H1 (cell line): ENCODE results near the gene TAF10. TPM values are rescaled to one million over a fixed set of nuclear protein-coding genes. Genes with fewer than 3 reads are reported as not detected.

Experiments
- CTCF ChIA-PET: fragments of 300-600 bp; sonication (Branson Sonifier 250); formaldehyde crosslinking; loops from one replicate; lab custom pipeline; 2021; ENCODE audit not compliant: partially characterized antibody; lab: Charles Lee
- POLR2A ChIA-PET: fragments of 300-600 bp; sonication (Branson Sonifier 250); formaldehyde crosslinking; loops from one replicate; lab custom pipeline; 2021; ENCODE audit warnings: inconsistent platforms; ENCODE audit not compliant: partially characterized antibody; lab: Charles Lee
- DNase-seq, 2 experiments: peaks; one replicate each; pipeline versions ENCODE4 v3.0.0 to v3.0.0-alpha.2; 2010 to 2022; ENCODE audit warnings: low spot score in 2 of 2, low read depth in 1 of 2, mixed read lengths in 1 of 2
- FAIRE-seq: peaks from 2 replicates; lab custom pipeline; 2011; peaks lifted over from hg19 to GRCh38; lab: Jason Lieb, UNC
- H2AFZ ChIP-seq: 2 replicates; pipeline ENCODE4 v1.8.1; 2012; ENCODE audit warnings: low read length, inconsistent platforms
- H2AK5ac ChIP-seq: 2 replicates; pipeline ENCODE4 v1.6.1; 2013; ENCODE audit warnings: low read depth, low read length
- H2BK120ac ChIP-seq: replicated peaks from 2 replicates; pipeline ENCODE3; 2013; ENCODE audit warnings: low read depth, low read length, inconsistent platforms
- H2BK12ac ChIP-seq: 2 replicates; pipeline ENCODE4 v1.6.1; 2013; ENCODE audit warnings: low read depth, low read length
- H2BK15ac ChIP-seq: 2 replicates; pipeline ENCODE4 v1.6.1; 2013; ENCODE audit warnings: low read length
- H2BK20ac ChIP-seq: 2 replicates; pipeline ENCODE4 v1.6.1; 2013; ENCODE audit warnings: low read length
- H2BK5ac ChIP-seq: 2 replicates; pipeline ENCODE4 v1.6.1; 2013; ENCODE audit warnings: low read depth, low read length
- H3K14ac ChIP-seq: 2 replicates; pipeline ENCODE4 v1.6.1; 2013; ENCODE audit warnings: inconsistent platforms; ENCODE audit not compliant: insufficient read length
- H3K18ac ChIP-seq: 2 replicates; pipeline ENCODE4 v1.6.1; 2013; ENCODE audit warnings: low read length; ENCODE audit errors: extremely low read depth
- H3K23ac ChIP-seq: 2 replicates; pipeline ENCODE4 v1.6.1; 2013; ENCODE audit warnings: inconsistent platforms; ENCODE audit not compliant: insufficient read length
- H3K23me2 ChIP-seq: 2 replicates; pipeline ENCODE4 v1.6.1; 2013; ENCODE audit warnings: low read depth, low read length
- H3K27ac ChIP-seq: 2 replicates; pipeline ENCODE4 v1.6.1; 2011; ENCODE audit warnings: low read depth, low read length, inconsistent platforms
- H3K27me3 ChIP-seq, 4 experiments: replicated peaks in 1 of 4; 1 replicate in 1 of 4; 2 replicates in 3 of 4; pipeline versions ENCODE4 v1.6.1 to v1.8.1; 2011 to 2013; ENCODE audit warnings: low read length in 3 of 4, mild to moderate bottlenecking in 3 of 4, inconsistent platforms in 2 of 4, mixed read lengths in 2 of 4, moderate library complexity in 1 of 4; ENCODE audit not compliant: control insufficient read depth in 3 of 4, insufficient read depth in 3 of 4; ENCODE audit errors: extremely low read depth in 1 of 4
- H3K36me3 ChIP-seq, 4 experiments: 2 replicates each; pipeline versions ENCODE4 v1.6.1 to v1.8.1; 2011 to 2013; ENCODE audit warnings: mild to moderate bottlenecking in 4 of 4, low read length in 3 of 4, moderate library complexity in 2 of 4, control low read depth in 1 of 4, inconsistent platforms in 1 of 4; ENCODE audit not compliant: insufficient read depth in 4 of 4, control insufficient read depth in 2 of 4
- H3K4ac ChIP-seq: replicated peaks from 2 replicates; pipeline ENCODE3; 2013; ENCODE audit warnings: low read length, low read depth, mixed read lengths, inconsistent platforms; ENCODE audit not compliant: insufficient read length
- H3K4me1 ChIP-seq, 4 experiments: replicated peaks in 1 of 4; 1 replicate in 1 of 4; 2 replicates in 3 of 4; pipeline versions ENCODE4 v1.6.1 to v1.8.1; 2011 to 2013; ENCODE audit warnings: low read length in 3 of 4, inconsistent platforms in 2 of 4, mixed read lengths in 1 of 4; ENCODE audit not compliant: insufficient read depth in 4 of 4, control insufficient read depth in 3 of 4
- H3K4me2 ChIP-seq, 2 experiments: 2 replicates each; pipeline versions ENCODE4 v1.6.1 to v1.8.1; 2011 to 2013; ENCODE audit warnings: low read depth in 2 of 2, low read length in 2 of 2, control low read depth in 1 of 2, inconsistent platforms in 1 of 2, mild to moderate bottlenecking in 1 of 2; ENCODE audit not compliant: insufficient read depth in 1 of 2
- H3K4me3 ChIP-seq, 4 experiments: fragments of 200-600, 300-600 bp in 1 of 4; sonication (generic), shearing (Covaris generic), sonication (Bioruptor Twin) in 1 of 4; 2 replicates each; pipeline versions ENCODE4 v1.5.1 to v1.8.1; 2011 to 2016; ENCODE audit warnings: low read length in 4 of 4, low read depth in 3 of 4, control low read depth in 2 of 4, inconsistent platforms in 2 of 4, mild to moderate bottlenecking in 2 of 4, mixed read lengths in 1 of 4, moderate library complexity in 1 of 4; ENCODE audit not compliant: insufficient read depth in 2 of 4; ENCODE audit errors: extremely low read depth in 1 of 4
- H3K56ac ChIP-seq: replicated peaks from 2 replicates; pipeline ENCODE3; 2013; ENCODE audit warnings: low read depth, mild to moderate bottlenecking, mixed read lengths, low read length, inconsistent platforms; ENCODE audit not compliant: insufficient read length
- H3K79me1 ChIP-seq: 2 replicates; pipeline ENCODE4 v1.6.1; 2013; ENCODE audit warnings: low read depth, low read length, control low read depth
- H3K79me2 ChIP-seq, 2 experiments: 2 replicates each; pipeline versions ENCODE4 v1.6.1 to v1.8.1; 2012 to 2013; ENCODE audit warnings: low read length in 2 of 2, mild to moderate bottlenecking in 2 of 2, inconsistent platforms in 1 of 2; ENCODE audit not compliant: insufficient read depth in 2 of 2, control insufficient read depth in 1 of 2
- H3K9ac ChIP-seq, 4 experiments: replicated peaks in 1 of 4; 1 replicate in 1 of 4; 2 replicates in 3 of 4; pipeline versions ENCODE4 v1.6.1 to v1.8.1; 2011 to 2013; ENCODE audit warnings: low read depth in 3 of 4, low read length in 3 of 4, control low read depth in 2 of 4, mild to moderate bottlenecking in 2 of 4, moderate library complexity in 2 of 4, inconsistent platforms in 1 of 4; ENCODE audit errors: extremely low read depth in 1 of 4
- H3K9me3 ChIP-seq, 2 experiments: 2 replicates each; pipeline versions ENCODE4 v1.6.1 to v1.8.1; 2012 to 2013; ENCODE audit warnings: mild to moderate bottlenecking in 2 of 2, moderate library complexity in 2 of 2, control low read depth in 1 of 2, inconsistent platforms in 1 of 2, low read depth in 1 of 2, low read length in 1 of 2, mixed read lengths in 1 of 2; ENCODE audit not compliant: insufficient read depth in 2 of 2
- H4K20me1 ChIP-seq, 2 experiments: replicated peaks in 1 of 2; 2 replicates each; pipeline versions ENCODE3 to v1.8.1; 2011 to 2013; ENCODE audit warnings: inconsistent platforms in 2 of 2, low read length in 2 of 2, mild to moderate bottlenecking in 1 of 2; ENCODE audit not compliant: insufficient read depth in 2 of 2, control insufficient read depth in 1 of 2
- H4K5ac ChIP-seq: 2 replicates; pipeline ENCODE4 v1.6.1; 2013; ENCODE audit warnings: low read length, low read depth, mixed read lengths, inconsistent platforms; ENCODE audit not compliant: insufficient read length
- H4K8ac ChIP-seq: 2 replicates; pipeline ENCODE4 v1.8.0; 2013; ENCODE audit warnings: mild to moderate bottlenecking, moderate library complexity, low read length, inconsistent platforms; ENCODE audit not compliant: insufficient read depth; ENCODE audit errors: extremely low read depth
- H4K91ac ChIP-seq: replicated peaks from 2 replicates; pipeline ENCODE3; 2013; ENCODE audit warnings: low read length, mixed read lengths, inconsistent platforms; ENCODE audit not compliant: insufficient read length
- CBX5 ChIP-seq: fragments of 300-800, 300-1000 bp; sonication (generic); IDR thresholded peaks from 2 replicates; pipeline ENCODE4 v1.7.1; 2016; ENCODE audit warnings: antibody characterized with exemption, low read length, low read depth
- KDM1A ChIP-seq: fragments of 200-600, 300-600 bp; sonication (generic); IDR thresholded peaks from 2 replicates; pipeline ENCODE4 v1.7.1; 2016; ENCODE audit warnings: mild to moderate bottlenecking, low read length, borderline replicate concordance
- MAFK ChIP-seq: IDR thresholded peaks from 2 replicates; pipeline ENCODE4 v1.6.1; 2012; ENCODE audit warnings: low read depth, mild to moderate bottlenecking, improper control_type of control experiment, low read length
- SIX5 ChIP-seq: IDR thresholded peaks from 2 replicates; pipeline ENCODE4 v1.6.1; 2011; ENCODE audit warnings: mild to moderate bottlenecking, low read depth, low read length
- WGBS, 2 experiments: shearing (Covaris generic) in 1 of 2; methylation state at CpG; one replicate each; pipeline versions ENCODE4 v1.1.6 to v1.1.7; 2013 to 2015; ENCODE audit warnings: low lambda C conversion rate in 2 of 2, mixed read lengths in 2 of 2, inconsistent platforms in 1 of 2, low coverage in 1 of 2, missing lambda C conversion rate in 1 of 2; ENCODE audit not compliant: insufficient replicate concordance in 2 of 2, insufficient coverage in 1 of 2, insufficient read length in 1 of 2; ENCODE audit errors: extremely low coverage in 1 of 2, missing lambda C conversion rate in 1 of 2; 5-methylcytosine and 5-hydroxymethylcytosine counted together
- polyA plus RNA-seq, 7 experiments: library from polyadenylated mRNA; depleted of rRNA in 3 of 7; stranded (reverse) in 5 of 7; unstranded in 2 of 7; fragments of >200 nt in 5 of 7; fragments of 200-250 nt in 2 of 7; gene quantifications; 1 replicate in 5 of 7; 2 replicates in 1 of 7; 4 replicates in 1 of 7; pipeline versions ENCODE4 v1.2.1 to v1.2.3, GENCODE V29; 2011 to 2013; ENCODE audit warnings: missing spikeins in 2 of 7, mixed read lengths in 2 of 7
- total RNA-seq: library from RNA; stranded (reverse); fragmentation: NEBNext Ultra II Directional; extraction: Animal tissue kit (Norgen Biotek cat#: 25700); gene quantifications from 2 replicates; pipeline ENCODE4 v1.2.1, GENCODE V29; 2021

Gene TAF10
- total and polyA plus RNA-seq, 2 of the 8 experiments (the other 6 are each of a cell fraction or from before 2014, with no cell fraction given) = 128 to 213 TPM

DNA sequence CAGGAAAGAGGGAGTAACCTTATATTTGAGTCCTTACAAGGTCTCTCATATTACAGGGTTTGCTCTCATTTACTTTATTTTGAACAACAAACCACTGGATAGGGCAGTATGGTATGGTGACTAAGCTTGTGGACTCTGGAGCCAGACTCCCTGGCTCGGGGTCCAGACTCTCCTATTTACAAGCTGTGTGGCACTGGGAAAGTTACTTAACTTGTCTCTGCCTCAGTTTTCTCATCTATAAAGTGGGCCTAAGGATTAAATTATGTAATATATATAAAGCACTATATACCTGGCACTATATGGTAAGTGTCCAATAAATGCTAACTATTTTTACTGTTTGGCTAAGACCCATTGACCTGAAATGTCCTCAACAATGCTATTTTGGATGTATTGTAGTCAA lies 45.3 kb upstream of the TAF10 start:
- H3K14ac ChIP-seq = no peak overlapping the region
- no peak overlapping the region for H4K5ac ChIP-seq
- no peak overlapping the region for H2BK15ac ChIP-seq
- H3K79me1 ChIP-seq = no peaks in the 10 kb centered on the region
- no peak overlapping the region for H2BK120ac ChIP-seq
- no peak overlapping the region for H4K91ac ChIP-seq
- POLR2A ChIA-PET = interaction anchor here (1.2 to 1.4 kb wide), 3 partner anchors 11 to 37 kb away, joined by 3 read pairs; no protein-coding TSS in a partner anchor
- WGBS, 2 experiments = 65% methylated on average over 1 of the region's 1 CpG; no CpG with 5 or more reads in 1 of the 2 experiments
- peaks cover 1 to 36% (median 32%) of the 10 kb centered on the region in 4 experiments for H3K27me3 ChIP-seq
- H3K18ac ChIP-seq = no peak overlapping the region
- H4K8ac ChIP-seq = no peak overlapping the region
- H4K20me1 ChIP-seq = peaks cover 0 to 3% of the 10 kb centered on the region in 2 experiments
- no peaks in the 10 kb centered on the region for H3K9me3 ChIP-seq
- H3K27ac ChIP-seq = no peak overlapping the region
- no peak overlapping the region for H2BK12ac ChIP-seq
- H3K4me1 ChIP-seq = peaks cover 0 to 7% (median 6%) of the 10 kb centered on the region in 4 experiments; a peak in 4 of 7 replicates
- no peaks in the 10 kb centered on the region for H3K36me3 ChIP-seq
- no peak overlapping the region for H2AK5ac ChIP-seq
- H3K9ac ChIP-seq = no peak overlapping the region
- no peak overlapping the region for H3K56ac ChIP-seq
- 0 out of 2 replicates have a peak, but pooled peaks have one; percentile 45 for TF ChIP-seq KDM1A
- TF ChIP-seq MAFK = no peak
- no peak for TF ChIP-seq CBX5
- TF ChIP-seq SIX5 = no peak
- no peak overlapping the region for H2BK20ac ChIP-seq
- H3K4me2 ChIP-seq = peak overlapping the region in 1 of 2 experiments; percentile 92; a peak in 2 of 4 replicates
- no peak overlapping the region for H3K23ac ChIP-seq
- H3K23me2 ChIP-seq = peaks cover 9% of the 10 kb centered on the region
- H2AFZ ChIP-seq = no peak overlapping the region
- peak overlapping the region in 1 of 4 experiments; percentile 91; a peak in 1 of 8 replicates for H3K4me3 ChIP-seq
- CTCF ChIA-PET = interaction anchor here (0.7 to 4.9 kb wide), 12 partner anchors 9 to 294 kb away, joined by 3 to 36 read pairs (median 4); partner anchors contain the start of gene TAF10
- FAIRE-seq (no peak), DNase-seq (no peak)
- H3K4ac ChIP-seq = no peak overlapping the region
- no peaks in the 10 kb centered on the region for H3K79me2 ChIP-seq
- no peak overlapping the region for H2BK5ac ChIP-seq
